Measurements from ENCODE around the gene TBXAS1. TPM values are rescaled to one million over a fixed set of nuclear protein-coding genes. Genes with fewer than 3 reads are reported as not detected.

Gene TBXAS1
- polyA plus RNA-seq, 1 experiment: 53.2 TPM

- ChIA-PET CTCF (interaction anchor here (0.6 to 1.5 kb wide), 3 partner anchors 140 to 375 kb away, joined by 3 to 6 read pairs (median 3); no protein-coding TSS in a partner anchor), POLR2A (interaction anchor here (0.7 to 1.5 kb wide), 4 partner anchors 35 to 375 kb away, joined by 4 to 10 read pairs (median 6); no protein-coding TSS in a partner anchor)
- DNase-seq (ENCODE audit: low read depth, low spot score): no peak
- no peak for TF ChIP-seq CTCF (IDR thresholded peaks at IDR 0.05; ENCODE audit: low read depth, low read length)
- H3K27ac ChIP-seq (ENCODE audit: low read depth, low read length): peak overlapping the region; percentile 81
- H3K9me3 ChIP-seq (ENCODE audit: control insufficient read depth, insufficient read depth, low read length): no peaks in the 10 kb centered on the region; the same call in 1 of the 2 replicates
- no peaks in the 10 kb centered on the region for H3K27me3 ChIP-seq (ENCODE audit: control insufficient read depth, insufficient read depth, low read length)
- no peak overlapping the region for H3K4me3 ChIP-seq (ENCODE audit: low read depth, low read length)
Observed at GRCh38 chr7:139994356-139994755, 165.3 kb downstream of the TBXAS1 start.

- no peak for TF ChIP-seq CTCF (IDR thresholded peaks at IDR 0.05; ENCODE audit: low read depth, low read length)
- POLR2A ChIA-PET: interaction anchor here (0.9 to 1.5 kb wide), 4 partner anchors 36 to 217 kb away, joined by 3 to 10 read pairs (median 6); no protein-coding TSS in a partner anchor
- H3K27ac ChIP-seq (ENCODE audit: low read depth, low read length): peak overlapping the region; percentile 81
Observed at GRCh38 chr7:139995017-139995915, 166.2 kb downstream of the TBXAS1 start.

DNA sequence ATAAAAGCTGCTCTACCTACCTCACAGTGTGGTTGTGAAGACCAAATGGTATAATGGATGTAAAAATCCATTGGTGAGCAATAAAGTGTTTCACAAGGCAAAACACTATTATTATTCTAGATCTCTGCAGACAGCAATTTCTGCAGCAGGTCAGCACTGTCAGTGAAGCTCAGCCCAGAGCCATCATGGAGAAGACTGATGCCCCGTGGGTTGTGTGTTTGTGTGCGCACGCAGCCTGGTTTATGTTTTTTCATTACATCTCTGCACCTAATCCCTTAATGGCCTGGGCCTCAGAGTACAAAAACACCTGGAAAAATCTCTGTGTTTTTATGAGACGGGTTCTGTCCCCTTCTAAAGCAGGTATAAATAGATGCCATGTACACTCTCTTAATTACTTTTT lies 169.5 kb downstream of the TBXAS1 start:
- TF ChIP-seq CTCF (IDR thresholded peaks at IDR 0.05; ENCODE audit: low read depth, low read length): no peak
- DNase-seq (ENCODE audit: low read depth, low spot score): no peak
- Histone ChIP-seq H3K4me3 (ENCODE audit: low read depth, low read length) (no peak overlapping the region), H3K27ac (ENCODE audit: low read depth, low read length) (no peak overlapping the region), H3K27me3 (ENCODE audit: control insufficient read depth, insufficient read depth, low read length) (no peaks in the 10 kb centered on the region), H3K9me3 (ENCODE audit: control insufficient read depth, insufficient read depth, low read length) (no peaks in the 10 kb centered on the region)
- ChIA-PET POLR2A (interaction anchor here (1.6 kb wide), 1 partner anchor 39 kb away, joined by 3 read pairs; no protein-coding TSS in a partner anchor), CTCF (interaction anchor here (0.8 to 10.7 kb wide), 4 partner anchors 220 to 498 kb away, joined by 3 to 116 read pairs (median 4); no protein-coding TSS in a partner anchor)

More at GRCh38 chr7:139995017-139995915, 166.2 kb downstream of the TBXAS1 start:
- peak; percentile 78 for DNase-seq (ENCODE audit: low read depth, low spot score)
- Histone ChIP-seq H3K4me3 (ENCODE audit: low read depth, low read length) (no peak overlapping the region), H3K27me3 (ENCODE audit: control insufficient read depth, insufficient read depth, low read length) (no peaks in the 10 kb centered on the region), H3K9me3 (ENCODE audit: control insufficient read depth, insufficient read depth, low read length) (no peaks in the 10 kb centered on the region; the same call in 1 of the 2 replicates)
- CTCF ChIA-PET: interaction anchor here (0.6 to 1.5 kb wide), 2 partner anchors 196 to 376 kb away, joined by 3 to 6 read pairs; no protein-coding TSS in a partner anchor

DNA sequence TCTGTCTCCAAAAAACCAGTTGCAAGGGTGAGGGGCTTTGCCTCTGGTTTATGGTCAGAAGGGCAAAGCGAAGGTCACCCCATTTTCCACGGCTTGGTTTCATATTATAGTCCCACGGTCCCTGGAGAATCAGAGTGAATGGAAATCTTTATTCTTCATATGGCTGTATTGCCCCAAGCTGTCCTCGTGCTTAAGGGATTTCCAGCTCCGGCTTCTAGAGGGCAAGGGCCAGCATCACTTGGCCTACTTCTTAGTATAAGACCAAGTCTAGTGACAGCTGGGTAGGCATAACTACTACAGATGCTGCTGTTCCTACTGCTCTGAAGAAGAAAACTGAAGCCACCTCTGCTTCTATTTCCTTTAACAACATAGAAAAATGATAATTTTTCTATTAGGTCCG lies 170.5 kb downstream of the TBXAS1 start:
- Histone ChIP-seq H3K27me3 (ENCODE audit: control insufficient read depth, insufficient read depth, low read length) (no peaks in the 10 kb centered on the region), H3K9me3 (ENCODE audit: control insufficient read depth, insufficient read depth, low read length) (no peaks in the 10 kb centered on the region), H3K4me3 (ENCODE audit: low read depth, low read length) (no peak overlapping the region), H3K27ac (ENCODE audit: low read depth, low read length) (no peak overlapping the region)
- POLR2A ChIA-PET: no interaction called here
- CTCF ChIA-PET: interaction anchor here (1.3 to 10.7 kb wide), 3 partner anchors 220 to 381 kb away, joined by 3 to 116 read pairs (median 5); no protein-coding TSS in a partner anchor
- TF ChIP-seq CTCF (IDR thresholded peaks at IDR 0.05; ENCODE audit: low read depth, low read length): no peak
- no peak for DNase-seq (ENCODE audit: low read depth, low spot score)
